ENCODE data around the gene CRTC1.

- TF ChIP-seq CTCF (IDR thresholded peaks at IDR 0.05), result no peak
- no peak for TF ChIP-seq POLR2A (IDR thresholded peaks at IDR 0.05)
These were observed 130.6 kb downstream of the CRTC1 start for GRCh38 chr19:18814063-18814462.
